ENCODE results near the gene VWDE.

Gene VWDE

DNA sequence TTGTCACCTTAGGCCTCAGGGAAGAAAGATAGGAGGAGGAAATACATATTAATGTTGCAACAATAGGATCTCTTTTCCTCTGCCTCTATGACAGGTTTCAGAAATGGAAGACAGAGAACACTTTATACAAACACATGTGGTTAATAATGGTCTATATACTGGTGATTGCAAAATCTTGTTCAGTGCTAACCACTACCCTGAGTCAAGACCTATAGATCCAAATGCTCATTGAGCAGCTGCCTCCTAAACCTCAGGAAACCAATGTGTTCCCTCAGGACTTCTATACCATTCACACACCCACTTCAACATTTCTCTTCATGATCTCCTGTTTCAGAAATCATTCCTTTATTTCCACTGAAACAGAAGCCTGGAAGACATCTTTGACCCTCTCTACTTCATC lies 32.5 kb upstream of the VWDE start:
- TF ChIP-seq, protein P1, sequence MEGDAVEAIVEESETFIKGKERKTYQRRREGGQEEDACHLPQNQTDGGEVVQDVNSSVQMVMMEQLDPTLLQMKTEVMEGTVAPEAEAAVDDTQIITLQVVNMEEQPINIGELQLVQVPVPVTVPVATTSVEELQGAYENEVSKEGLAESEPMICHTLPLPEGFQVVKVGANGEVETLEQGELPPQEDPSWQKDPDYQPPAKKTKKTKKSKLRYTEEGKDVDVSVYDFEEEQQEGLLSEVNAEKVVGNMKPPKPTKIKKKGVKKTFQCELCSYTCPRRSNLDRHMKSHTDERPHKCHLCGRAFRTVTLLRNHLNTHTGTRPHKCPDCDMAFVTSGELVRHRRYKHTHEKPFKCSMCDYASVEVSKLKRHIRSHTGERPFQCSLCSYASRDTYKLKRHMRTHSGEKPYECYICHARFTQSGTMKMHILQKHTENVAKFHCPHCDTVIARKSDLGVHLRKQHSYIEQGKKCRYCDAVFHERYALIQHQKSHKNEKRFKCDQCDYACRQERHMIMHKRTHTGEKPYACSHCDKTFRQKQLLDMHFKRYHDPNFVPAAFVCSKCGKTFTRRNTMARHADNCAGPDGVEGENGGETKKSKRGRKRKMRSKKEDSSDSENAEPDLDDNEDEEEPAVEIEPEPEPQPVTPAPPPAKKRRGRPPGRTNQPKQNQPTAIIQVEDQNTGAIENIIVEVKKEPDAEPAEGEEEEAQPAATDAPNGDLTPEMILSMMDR (IDR thresholded peaks at IDR 0.05; ENCODE audit: insufficient read depth, low read length, poor library complexity, severe bottlenecking) = no peak
- H3K27me3 ChIP-seq (replicated peaks; ENCODE audit: control insufficient read depth, insufficient read depth, low read length) = no peaks in the 10 kb centered on the region
- DNase-seq (ENCODE audit: extremely low read depth, insufficient read length) = no peak
- H3K36me3 ChIP-seq (ENCODE audit: control insufficient read depth, insufficient read depth, low read length) = no peaks in the 10 kb centered on the region
- H3K4me3 ChIP-seq (replicated peaks; ENCODE audit: low read depth, low read length) = no peak overlapping the region

DNA sequence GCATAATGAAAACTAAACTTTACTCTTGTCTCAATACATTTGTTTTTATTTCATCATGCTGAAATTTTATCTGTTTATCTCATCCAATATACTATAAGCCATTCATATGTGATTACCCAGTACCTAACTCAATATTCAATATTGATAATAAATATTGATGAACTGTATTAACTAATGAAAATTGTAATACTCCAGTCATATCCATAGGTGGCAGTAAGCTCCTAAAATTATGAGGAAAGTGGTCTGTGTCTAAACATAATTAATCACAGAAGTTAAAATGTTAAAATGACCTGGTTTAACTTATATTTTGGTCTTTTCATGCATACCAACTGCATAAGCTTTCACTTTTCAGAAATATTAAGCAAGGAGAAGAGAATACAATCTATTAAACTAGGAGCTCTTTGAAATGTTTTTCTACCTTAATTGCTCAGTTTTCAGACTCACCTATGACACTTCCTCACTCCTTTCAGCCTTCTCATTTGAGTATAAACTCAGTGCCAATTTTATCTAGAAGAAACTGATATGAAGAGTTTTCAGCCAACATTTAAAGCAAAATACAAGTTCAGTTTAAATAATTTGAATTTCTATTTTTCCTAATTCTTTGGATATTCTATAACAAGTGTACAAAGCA lies 30.5 kb upstream of the VWDE start:
- DNase-seq (ENCODE audit: extremely low read depth, insufficient read length) = no peak
- Histone ChIP-seq H3K36me3 (ENCODE audit: control insufficient read depth, insufficient read depth, low read length) (no peaks in the 10 kb centered on the region), H3K27me3 (replicated peaks; ENCODE audit: control insufficient read depth, insufficient read depth, low read length) (no peaks in the 10 kb centered on the region), H3K4me3 (replicated peaks; ENCODE audit: low read depth, low read length) (no peak overlapping the region)
- TF ChIP-seq, protein P1 (IDR thresholded peaks at IDR 0.05; ENCODE audit: insufficient read depth, low read length, poor library complexity, severe bottlenecking) = peak; percentile 33

DNA sequence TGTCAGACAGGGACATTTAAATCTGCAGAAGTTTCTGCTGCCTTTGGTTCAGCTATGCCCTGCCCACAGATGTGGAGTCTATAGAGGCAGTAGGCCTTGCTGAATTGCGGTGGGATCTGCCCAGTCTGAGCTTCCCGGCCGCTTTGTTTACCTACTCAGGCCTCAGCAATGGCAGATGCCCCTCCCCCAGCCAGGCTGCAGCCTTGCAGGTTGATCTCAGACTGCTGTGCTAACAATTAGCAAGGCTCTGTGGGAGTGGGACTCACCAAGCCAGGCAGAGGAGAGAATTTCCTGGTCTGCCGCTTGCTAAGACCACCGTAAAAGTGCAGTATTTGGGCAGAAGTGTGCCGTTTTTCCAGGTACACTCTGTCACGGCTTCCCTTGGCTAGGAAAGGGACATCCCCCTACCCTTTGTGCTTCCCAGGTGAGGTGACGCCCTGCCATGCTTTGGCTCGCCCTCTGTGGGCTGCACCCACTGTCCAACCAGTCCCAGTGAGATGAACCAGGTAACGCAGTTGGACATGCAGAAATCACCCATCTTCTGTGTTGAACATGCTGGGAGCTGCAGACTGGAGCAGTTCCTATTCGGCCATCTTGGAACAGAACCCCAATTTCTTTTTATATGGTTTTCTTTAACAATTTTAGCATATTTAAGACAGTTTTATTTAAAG lies 28.4 kb upstream of the VWDE start:
- DNase-seq (ENCODE audit: extremely low read depth, insufficient read length) = no peak
- Histone ChIP-seq H3K4me3 (replicated peaks; ENCODE audit: low read depth, low read length) (no peak overlapping the region), H3K36me3 (ENCODE audit: control insufficient read depth, insufficient read depth, low read length) (no peaks in the 10 kb centered on the region), H3K27me3 (replicated peaks; ENCODE audit: control insufficient read depth, insufficient read depth, low read length) (no peaks in the 10 kb centered on the region)
- TF ChIP-seq, protein P1 (IDR thresholded peaks at IDR 0.05; ENCODE audit: insufficient read depth, low read length, poor library complexity, severe bottlenecking) = no peak

DNA sequence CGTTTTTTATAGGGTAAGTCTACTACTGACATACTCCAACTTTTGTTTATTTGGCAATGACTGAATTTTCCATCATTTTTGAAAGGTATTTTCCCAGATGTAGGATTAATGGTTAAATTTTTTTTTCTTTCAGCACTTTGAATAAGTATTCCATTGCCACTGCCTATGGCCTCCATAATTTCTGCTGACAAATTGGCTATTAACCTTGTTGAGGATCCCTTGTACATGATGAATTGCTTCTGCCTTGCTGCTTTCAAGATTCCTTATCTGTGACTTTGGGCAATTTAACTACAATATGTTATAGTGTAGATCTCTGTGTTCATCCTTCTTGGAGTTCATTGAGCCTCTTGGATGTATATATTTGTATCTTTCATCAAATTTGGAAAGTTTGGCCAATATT lies 21.6 kb upstream of the VWDE start:
- Histone ChIP-seq H3K36me3 (ENCODE audit: control insufficient read depth, insufficient read depth, low read length) (no peaks in the 10 kb centered on the region), H3K4me3 (replicated peaks; ENCODE audit: low read depth, low read length) (no peak overlapping the region), H3K27me3 (replicated peaks; ENCODE audit: control insufficient read depth, insufficient read depth, low read length) (no peaks in the 10 kb centered on the region)
- no peak for DNase-seq (ENCODE audit: extremely low read depth, insufficient read length)
- TF ChIP-seq, protein P1 (IDR thresholded peaks at IDR 0.05; ENCODE audit: insufficient read depth, low read length, poor library complexity, severe bottlenecking) = no peak

DNA sequence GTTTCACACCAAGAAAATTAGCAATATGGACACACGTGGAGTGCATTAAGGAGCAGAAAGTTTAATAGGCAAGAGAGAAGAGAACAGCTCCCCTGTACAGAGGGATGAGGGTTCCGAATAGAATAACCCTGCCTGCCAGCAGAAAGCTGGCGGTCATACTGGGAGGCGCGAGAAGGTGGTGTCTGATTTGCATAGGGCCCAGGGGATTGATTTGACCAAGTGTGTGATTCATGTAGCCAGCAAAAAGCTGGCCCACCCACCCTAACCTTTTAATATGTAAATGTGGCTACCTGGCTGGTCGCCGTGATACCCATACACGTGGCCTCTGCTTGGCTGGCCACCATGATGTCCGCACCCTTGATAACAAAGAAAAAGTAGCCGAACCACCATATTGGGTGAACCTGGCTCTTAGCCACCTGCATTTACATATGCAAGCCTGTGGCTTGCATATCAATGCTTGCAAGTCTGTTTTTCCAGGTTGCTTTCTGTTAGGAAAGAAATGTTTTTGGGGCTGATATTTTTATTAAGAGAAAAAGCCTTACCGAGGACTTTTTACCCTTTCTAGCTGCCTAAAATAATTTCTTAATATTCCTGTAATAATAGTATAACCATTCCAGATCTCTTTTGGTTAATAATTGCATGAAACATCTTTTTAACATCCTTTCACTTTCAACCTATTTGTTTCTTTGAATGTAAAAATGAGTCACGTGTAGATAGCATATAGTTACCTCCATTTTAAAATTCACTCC lies 20.5 kb upstream of the VWDE start:
- Histone ChIP-seq H3K36me3 (ENCODE audit: control insufficient read depth, insufficient read depth, low read length) (no peaks in the 10 kb centered on the region), H3K4me3 (replicated peaks; ENCODE audit: low read depth, low read length) (no peak overlapping the region), H3K27me3 (replicated peaks; ENCODE audit: control insufficient read depth, insufficient read depth, low read length) (no peaks in the 10 kb centered on the region)
- TF ChIP-seq, protein P1 (IDR thresholded peaks at IDR 0.05; ENCODE audit: insufficient read depth, low read length, poor library complexity, severe bottlenecking) = no peak
- DNase-seq (ENCODE audit: extremely low read depth, insufficient read length) = no peak
